OCI-LY3 (cell line): ENCODE measurements around the gene POTEF.
"Not testable (repeated sequence)": the region's sequence is repeated elsewhere in the genome, so short reads cannot be mapped to it uniquely, and the experiment has no call there.

ENCODE experiments used
- H2AFZ ChIP-seq: fragments of 200-600, 300-600 bp; shearing (Covaris generic); 2 replicates; pipeline ENCODE4 v1.6.0; 2014; ENCODE audit warnings: antibody characterized with exemption, low read depth, low read length
- H3K27ac ChIP-seq: fragments of 200-600, 300-600 bp; sonication (generic); 2 replicates; pipeline ENCODE4 v1.5.1; 2014; ENCODE audit warnings: mild to moderate bottlenecking, low read length, moderate library complexity, mixed read lengths
- H3K27me3 ChIP-seq: fragments of 200-600, 300-600 bp; sonication (generic); 2 replicates; pipeline ENCODE4 v1.6.1; 2014; ENCODE audit warnings: low read depth, low read length, mixed read lengths
- H3K36me3 ChIP-seq: fragments of 200-600, 300-600 bp; sonication (generic); replicated peaks from 2 replicates; pipeline ENCODE3; 2014; ENCODE audit warnings: low read depth, low read length, mixed read lengths
- H3K4me1 ChIP-seq: fragments of 300-600, 200-600 bp; sonication (generic); 2 replicates; pipeline ENCODE4 v1.6.1; 2014; ENCODE audit warnings: low read length, mixed read lengths
- H3K4me2 ChIP-seq: fragments of 200-600, 300-600 bp; sonication (generic); 2 replicates; pipeline ENCODE4 v1.6.1; 2014; ENCODE audit warnings: low read length, mixed read lengths
- H3K4me3 ChIP-seq: fragments of 300-600, 200-600 bp; sonication (generic); 2 replicates; pipeline ENCODE4 v1.5.1; 2014; ENCODE audit warnings: antibody characterized with exemption, mild to moderate bottlenecking, low read length, moderate library complexity
- H3K79me2 ChIP-seq: fragments of 300-600, 200-600 bp; shearing (Covaris generic); 2 replicates; pipeline ENCODE4 v1.6.1; 2014; ENCODE audit warnings: mild to moderate bottlenecking, low read length, mixed read lengths
- H3K9ac ChIP-seq: fragments of 300-600, 200-600 bp; shearing (Covaris generic); 2 replicates; pipeline ENCODE4 v1.6.0; 2014; ENCODE audit warnings: mild to moderate bottlenecking, low read length, moderate library complexity
- H3K9me3 ChIP-seq: fragments of 200-600, 300-600 bp; shearing (Covaris generic); 2 replicates; pipeline ENCODE4 v1.6.1; 2014; ENCODE audit warnings: low read length, mixed read lengths; ENCODE audit not compliant: insufficient read depth
- H4K20me1 ChIP-seq: fragments of 200-600, 300-600 bp; sonication (generic); 2 replicates; pipeline ENCODE4 v1.6.1; 2016; ENCODE audit warnings: low read length, mixed read lengths; ENCODE audit not compliant: insufficient read depth
- EZH2phosphoT487 ChIP-seq: fragments of 200-600 bp; shearing (Covaris generic); IDR thresholded peaks from 2 replicates; pipeline ENCODE4 v1.6.1; 2018; ENCODE audit warnings: antibody characterized with exemption, mixed run types, low read depth
- TF ChIP-seq, protein P1 (sequence below): fragments of 200-600, 300-600 bp; sonication (generic); IDR thresholded peaks from 2 replicates; pipeline ENCODE4 v1.5.1; 2014; ENCODE audit warnings: antibody characterized with exemption, low read length, low read depth

POTEF gene

DNA sequence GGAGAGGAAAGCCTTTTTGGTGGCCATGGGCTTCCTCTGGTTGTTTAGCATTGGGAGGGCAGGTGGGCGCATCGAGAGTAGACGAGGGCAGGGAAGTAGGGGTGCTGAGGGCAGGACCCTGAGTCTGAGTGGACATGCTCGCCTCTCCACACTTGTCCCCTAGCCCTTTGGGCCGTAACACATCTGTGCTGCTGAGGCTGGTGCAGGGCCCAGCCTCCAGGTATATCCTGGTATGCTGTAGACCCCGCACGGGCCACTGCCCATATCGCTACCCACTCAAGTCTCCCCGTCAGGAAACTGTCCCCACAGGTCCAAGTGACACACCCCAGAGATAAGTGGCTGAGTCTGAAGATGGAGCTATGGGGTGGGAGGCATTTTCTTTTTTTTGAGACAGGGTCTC, 29.6 kb upstream of the POTEF start:
- H3K9ac ChIP-seq, result no peak overlapping the region
- no peaks in the 10 kb centered on the region for H3K9me3 ChIP-seq
- H3K27ac ChIP-seq, result peak overlapping the region; percentile 34
- no peaks in the 10 kb centered on the region for H3K36me3 ChIP-seq
- no peak for TF ChIP-seq EZH2phosphoT487
- TF ChIP-seq, protein P1, sequence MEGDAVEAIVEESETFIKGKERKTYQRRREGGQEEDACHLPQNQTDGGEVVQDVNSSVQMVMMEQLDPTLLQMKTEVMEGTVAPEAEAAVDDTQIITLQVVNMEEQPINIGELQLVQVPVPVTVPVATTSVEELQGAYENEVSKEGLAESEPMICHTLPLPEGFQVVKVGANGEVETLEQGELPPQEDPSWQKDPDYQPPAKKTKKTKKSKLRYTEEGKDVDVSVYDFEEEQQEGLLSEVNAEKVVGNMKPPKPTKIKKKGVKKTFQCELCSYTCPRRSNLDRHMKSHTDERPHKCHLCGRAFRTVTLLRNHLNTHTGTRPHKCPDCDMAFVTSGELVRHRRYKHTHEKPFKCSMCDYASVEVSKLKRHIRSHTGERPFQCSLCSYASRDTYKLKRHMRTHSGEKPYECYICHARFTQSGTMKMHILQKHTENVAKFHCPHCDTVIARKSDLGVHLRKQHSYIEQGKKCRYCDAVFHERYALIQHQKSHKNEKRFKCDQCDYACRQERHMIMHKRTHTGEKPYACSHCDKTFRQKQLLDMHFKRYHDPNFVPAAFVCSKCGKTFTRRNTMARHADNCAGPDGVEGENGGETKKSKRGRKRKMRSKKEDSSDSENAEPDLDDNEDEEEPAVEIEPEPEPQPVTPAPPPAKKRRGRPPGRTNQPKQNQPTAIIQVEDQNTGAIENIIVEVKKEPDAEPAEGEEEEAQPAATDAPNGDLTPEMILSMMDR, result no peak
- H3K4me3 ChIP-seq, result no peak overlapping the region
- H3K79me2 ChIP-seq, result no peaks in the 10 kb centered on the region
- H4K20me1 ChIP-seq, result no peaks in the 10 kb centered on the region
- no peak overlapping the region for H2AFZ ChIP-seq
- 0 out of 2 replicates have a peak overlapping the region, but pooled peaks have one; percentile 14 for H3K4me2 ChIP-seq
- H3K27me3 ChIP-seq, result no peaks in the 10 kb centered on the region
- peaks cover 13% of the 10 kb centered on the region for H3K4me1 ChIP-seq

DNA sequence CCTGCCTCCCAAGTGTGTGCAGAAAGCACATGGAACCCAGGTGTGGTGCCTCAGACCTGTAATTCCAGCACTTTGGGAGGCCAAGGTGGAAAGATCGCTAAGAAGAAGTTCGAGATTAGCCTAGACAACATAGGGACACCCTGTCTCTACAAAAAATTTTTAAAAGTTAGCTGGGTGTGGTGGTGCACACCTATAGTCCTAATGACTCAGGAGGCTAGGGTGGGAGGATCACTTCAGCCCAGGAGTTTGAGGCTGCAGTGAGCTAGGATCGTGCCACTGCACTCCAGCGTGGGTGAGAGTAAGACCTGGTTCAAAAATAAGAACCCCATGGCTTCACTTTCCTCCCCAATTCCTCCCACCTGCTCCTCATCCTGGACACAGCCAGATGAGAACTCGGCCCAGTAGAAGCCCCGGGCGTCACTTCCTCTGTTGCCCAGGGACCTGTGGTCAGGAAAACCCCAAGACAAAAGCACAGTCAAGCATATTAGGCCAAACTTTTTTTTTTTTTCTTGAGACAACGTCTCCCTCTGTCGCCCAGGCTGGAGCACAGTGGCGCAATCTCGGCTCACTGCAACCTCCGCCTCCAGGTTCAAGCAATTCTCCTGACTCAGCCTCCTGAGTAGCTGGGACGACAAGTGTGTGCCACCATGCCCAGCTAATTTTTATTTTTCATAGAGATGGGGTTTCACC, 28.9 kb upstream of the POTEF start:
- Histone ChIP-seq H3K4me1 (peaks cover 13% of the 10 kb centered on the region), H3K4me2 (0 out of 2 replicates have a peak overlapping the region, but pooled peaks have one; percentile 14), H3K27ac (peak overlapping the region; percentile 34)
- not testable (repeated sequence) for H3K4me3 ChIP-seq, H3K27me3 ChIP-seq, H2AFZ ChIP-seq, H3K9ac ChIP-seq, H3K9me3 ChIP-seq, H4K20me1 ChIP-seq, H3K36me3 ChIP-seq, H3K79me2 ChIP-seq

DNA sequence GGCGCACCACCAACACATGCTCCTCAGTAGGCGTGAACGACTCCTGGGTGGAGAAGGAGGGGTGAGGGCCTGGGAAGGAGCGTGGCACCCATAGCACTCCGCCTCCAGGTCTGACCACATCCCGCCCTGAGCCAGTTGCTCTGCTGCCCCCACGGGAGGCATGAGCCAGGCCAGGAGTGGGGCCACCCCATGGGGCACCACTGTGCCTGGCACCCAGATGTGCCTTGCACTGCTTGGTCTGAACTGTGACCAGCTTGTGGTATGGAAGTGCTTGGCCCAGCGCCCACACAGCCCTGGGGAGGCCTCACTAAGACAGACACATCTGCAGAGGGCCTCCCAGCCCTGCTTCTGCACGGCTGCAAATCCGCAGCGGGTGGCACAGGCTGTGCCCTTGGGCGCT, 28.3 kb upstream of the POTEF start:
- not testable (repeated sequence) for H3K4me3 ChIP-seq, H3K4me2 ChIP-seq, H3K9ac ChIP-seq

DNA sequence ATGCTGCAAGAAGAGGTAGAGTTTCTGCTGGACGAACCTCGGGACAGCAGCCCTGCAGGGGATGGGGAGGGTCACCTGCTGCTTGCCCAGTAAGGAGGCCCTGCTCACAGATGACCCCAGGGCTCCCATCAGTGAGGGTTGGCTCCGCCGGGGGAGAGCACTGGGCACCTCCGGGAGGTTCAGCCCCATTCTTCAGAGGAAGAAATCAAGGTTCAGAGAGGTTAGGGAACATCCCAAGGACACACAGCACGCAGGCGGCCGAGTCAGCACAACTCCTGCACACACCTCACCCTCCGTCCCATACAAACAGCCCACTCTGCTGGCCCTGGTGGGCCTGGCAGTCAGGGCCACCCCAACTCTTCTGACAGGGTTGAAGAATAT, 27.6 kb upstream of the POTEF start:
- Histone ChIP-seq H3K9me3 (no peaks in the 10 kb centered on the region), H4K20me1 (no peaks in the 10 kb centered on the region), H3K27ac (no peak overlapping the region), H3K36me3 (no peaks in the 10 kb centered on the region), H3K9ac (no peak overlapping the region), H3K4me1 (peaks cover 13% of the 10 kb centered on the region), H3K4me3 (no peak overlapping the region), H3K27me3 (no peaks in the 10 kb centered on the region), H3K4me2 (no peak overlapping the region), H3K79me2 (no peaks in the 10 kb centered on the region), H2AFZ (no peak overlapping the region)
- TF ChIP-seq EZH2phosphoT487, result no peak
- TF ChIP-seq, protein P1, result no peak

More for the DNA sequence above, 28.3 kb upstream of the POTEF start:
- H2AFZ ChIP-seq, H4K20me1 ChIP-seq, H3K36me3 ChIP-seq, H3K27me3 ChIP-seq, H3K9me3 ChIP-seq, H3K27ac ChIP-seq, H3K79me2 ChIP-seq: not testable (repeated sequence)
- peaks cover 13% of the 10 kb centered on the region for H3K4me1 ChIP-seq

DNA sequence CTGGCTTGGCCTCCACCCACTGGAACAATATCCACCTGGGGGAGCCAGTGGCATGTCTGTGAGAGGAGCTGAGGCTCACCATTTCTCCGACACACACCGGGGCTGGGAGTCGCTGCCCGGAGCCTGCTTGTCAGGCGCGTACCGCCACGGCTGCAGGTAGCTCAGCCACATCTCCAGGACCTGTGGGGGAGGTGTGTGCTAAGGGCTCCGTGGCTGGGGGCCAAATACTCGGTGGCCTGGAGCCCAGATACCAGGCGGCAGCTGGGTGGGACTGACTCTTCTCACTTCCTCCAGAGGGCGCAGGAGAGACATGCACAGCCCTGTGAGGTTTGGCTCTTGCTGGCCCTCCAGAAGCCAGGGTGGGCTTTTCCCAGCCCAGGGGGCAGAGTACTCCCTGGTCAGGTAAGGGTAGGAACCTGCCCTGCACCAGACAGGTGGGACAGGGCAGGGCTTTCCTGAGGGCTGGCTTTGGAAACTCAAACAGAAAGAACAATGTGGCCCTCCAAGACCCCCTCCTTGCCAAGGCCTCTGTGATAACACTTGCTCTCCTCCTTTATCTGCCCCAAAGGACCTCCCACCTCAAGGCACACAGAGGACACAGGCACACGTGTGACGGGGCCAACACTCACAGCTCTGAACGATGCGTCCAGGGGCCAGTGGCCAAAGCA, 27.1 kb upstream of the POTEF start:
- H3K4me1 ChIP-seq, result peaks cover 13% of the 10 kb centered on the region
- TF ChIP-seq, protein P1, result peak; percentile 48
- not testable (repeated sequence) for H3K79me2 ChIP-seq, H3K4me2 ChIP-seq, H3K27ac ChIP-seq, H4K20me1 ChIP-seq, H3K9me3 ChIP-seq, H3K27me3 ChIP-seq, H3K9ac ChIP-seq, H3K4me3 ChIP-seq, H3K36me3 ChIP-seq, H2AFZ ChIP-seq
